ENCODE measurements around the gene APBB1IP.

Gene APBB1IP

GRCh38 chr10:26448292-26448691 lies 10.2 kb downstream of the APBB1IP start:
- Histone ChIP-seq H3K36me3 (ENCODE audit: control insufficient read depth, low read length) (peaks cover 84% of the 10 kb centered on the region), H3F3A (ENCODE audit: control insufficient read depth, insufficient read depth) (peaks cover 43% of the 10 kb centered on the region), H3K9me2 (replicated peaks; ENCODE audit: control insufficient read depth, low read length) (no peaks in the 10 kb centered on the region), H3K27ac (ENCODE audit: low read depth, low read length) (peak overlapping the region; percentile 93), H3K4me3 (ENCODE audit: low read length) (peak overlapping the region; percentile 66), H3K79me2 (ENCODE audit: control insufficient read depth, low read length) (peaks cover 97% of the 10 kb centered on the region), H3K4me1 (ENCODE audit: control insufficient read depth, low read length) (peaks cover 88% of the 10 kb centered on the region), H3K9me3 (ENCODE audit: control insufficient read depth, insufficient read depth, low read length) (peaks cover 3% of the 10 kb centered on the region; the same call in 1 of the 2 replicates), H3K4me2 (ENCODE audit: low read length) (peak overlapping the region; percentile 80), H4K20me1 (ENCODE audit: control insufficient read depth, insufficient read depth, low read depth, low read length) (no peaks in the 10 kb centered on the region), H3K27me3 (ENCODE audit: control insufficient read depth, low read length) (no peaks in the 10 kb centered on the region)
- TF ChIP-seq, protein P1, sequence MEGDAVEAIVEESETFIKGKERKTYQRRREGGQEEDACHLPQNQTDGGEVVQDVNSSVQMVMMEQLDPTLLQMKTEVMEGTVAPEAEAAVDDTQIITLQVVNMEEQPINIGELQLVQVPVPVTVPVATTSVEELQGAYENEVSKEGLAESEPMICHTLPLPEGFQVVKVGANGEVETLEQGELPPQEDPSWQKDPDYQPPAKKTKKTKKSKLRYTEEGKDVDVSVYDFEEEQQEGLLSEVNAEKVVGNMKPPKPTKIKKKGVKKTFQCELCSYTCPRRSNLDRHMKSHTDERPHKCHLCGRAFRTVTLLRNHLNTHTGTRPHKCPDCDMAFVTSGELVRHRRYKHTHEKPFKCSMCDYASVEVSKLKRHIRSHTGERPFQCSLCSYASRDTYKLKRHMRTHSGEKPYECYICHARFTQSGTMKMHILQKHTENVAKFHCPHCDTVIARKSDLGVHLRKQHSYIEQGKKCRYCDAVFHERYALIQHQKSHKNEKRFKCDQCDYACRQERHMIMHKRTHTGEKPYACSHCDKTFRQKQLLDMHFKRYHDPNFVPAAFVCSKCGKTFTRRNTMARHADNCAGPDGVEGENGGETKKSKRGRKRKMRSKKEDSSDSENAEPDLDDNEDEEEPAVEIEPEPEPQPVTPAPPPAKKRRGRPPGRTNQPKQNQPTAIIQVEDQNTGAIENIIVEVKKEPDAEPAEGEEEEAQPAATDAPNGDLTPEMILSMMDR (IDR thresholded peaks at IDR 0.05; ENCODE audit: low read depth, low read length, poor library complexity, severe bottlenecking): peak; percentile 23
- TF ChIP-seq EZH2phosphoT487 (IDR thresholded peaks at IDR 0.05; ENCODE audit: borderline replicate concordance, low read length): no peak

GRCh38 chr10:26448706-26449435 lies 10.7 kb downstream of the APBB1IP start:
- peak overlapping the region; percentile 93 for H3K27ac ChIP-seq (ENCODE audit: low read depth, low read length)
- H3K9me3 ChIP-seq (ENCODE audit: control insufficient read depth, insufficient read depth, low read length): peaks cover 3% of the 10 kb centered on the region; the same call in 1 of the 2 replicates
- H3K4me3 ChIP-seq (ENCODE audit: low read length): peak overlapping the region; percentile 66
- TF ChIP-seq, protein P1 (IDR thresholded peaks at IDR 0.05; ENCODE audit: low read depth, low read length, poor library complexity, severe bottlenecking): peak; percentile 24
- TF ChIP-seq EZH2phosphoT487 (IDR thresholded peaks at IDR 0.05; ENCODE audit: borderline replicate concordance, low read length): no peak
- H3K79me2 ChIP-seq (ENCODE audit: control insufficient read depth, low read length): peaks cover 97% of the 10 kb centered on the region
- H4K20me1 ChIP-seq (ENCODE audit: control insufficient read depth, insufficient read depth, low read depth, low read length): no peaks in the 10 kb centered on the region
- peak overlapping the region; percentile 80 for H3K4me2 ChIP-seq (ENCODE audit: low read length)
- H3K4me1 ChIP-seq (ENCODE audit: control insufficient read depth, low read length): peaks cover 91% of the 10 kb centered on the region
- H3K36me3 ChIP-seq (ENCODE audit: control insufficient read depth, low read length): peaks cover 85% of the 10 kb centered on the region
- H3K9me2 ChIP-seq (replicated peaks; ENCODE audit: control insufficient read depth, low read length): no peaks in the 10 kb centered on the region
- H3F3A ChIP-seq (ENCODE audit: control insufficient read depth, insufficient read depth): peaks cover 47% of the 10 kb centered on the region
- H3K27me3 ChIP-seq (ENCODE audit: control insufficient read depth, low read length): no peaks in the 10 kb centered on the region

- Histone ChIP-seq H3K4me2 (ENCODE audit: low read length) (peak overlapping the region; percentile 80), H3K9me3 (ENCODE audit: control insufficient read depth, insufficient read depth, low read length) (peaks cover 3% of the 10 kb centered on the region; the same call in 1 of the 2 replicates), H3K4me1 (ENCODE audit: control insufficient read depth, low read length) (peaks cover 88% of the 10 kb centered on the region), H3K27me3 (ENCODE audit: control insufficient read depth, low read length) (no peaks in the 10 kb centered on the region), H3K9me2 (replicated peaks; ENCODE audit: control insufficient read depth, low read length) (no peaks in the 10 kb centered on the region), H3K4me3 (ENCODE audit: low read length) (peak overlapping the region; percentile 66), H4K20me1 (ENCODE audit: control insufficient read depth, insufficient read depth, low read depth, low read length) (no peaks in the 10 kb centered on the region), H3F3A (ENCODE audit: control insufficient read depth, insufficient read depth) (peaks cover 45% of the 10 kb centered on the region), H3K79me2 (ENCODE audit: control insufficient read depth, low read length) (peaks cover 97% of the 10 kb centered on the region), H3K27ac (ENCODE audit: low read depth, low read length) (peak overlapping the region; percentile 93), H3K36me3 (ENCODE audit: control insufficient read depth, low read length) (peaks cover 80% of the 10 kb centered on the region)
- TF ChIP-seq EZH2phosphoT487 (IDR thresholded peaks at IDR 0.05; ENCODE audit: borderline replicate concordance, low read length): no peak
- TF ChIP-seq, protein P1 (IDR thresholded peaks at IDR 0.05; ENCODE audit: low read depth, low read length, poor library complexity, severe bottlenecking): no peak
Measured at GRCh38 chr10:26449726-26450125, 11.6 kb downstream of the APBB1IP start.

Data from DOHH2 (cell line).